HG02852 (cell line): ENCODE data around the gene LGR4.

Experiments used
- ATAC-seq: cut with Tn5 transposase; IDR thresholded peaks from one replicate; pipeline ENCODE4 v1.9.1; 2021; ENCODE audit warnings: mild to moderate bottlenecking, moderate library complexity; ENCODE audit not compliant: unreplicated experiment

The LGR4 gene

DNA sequence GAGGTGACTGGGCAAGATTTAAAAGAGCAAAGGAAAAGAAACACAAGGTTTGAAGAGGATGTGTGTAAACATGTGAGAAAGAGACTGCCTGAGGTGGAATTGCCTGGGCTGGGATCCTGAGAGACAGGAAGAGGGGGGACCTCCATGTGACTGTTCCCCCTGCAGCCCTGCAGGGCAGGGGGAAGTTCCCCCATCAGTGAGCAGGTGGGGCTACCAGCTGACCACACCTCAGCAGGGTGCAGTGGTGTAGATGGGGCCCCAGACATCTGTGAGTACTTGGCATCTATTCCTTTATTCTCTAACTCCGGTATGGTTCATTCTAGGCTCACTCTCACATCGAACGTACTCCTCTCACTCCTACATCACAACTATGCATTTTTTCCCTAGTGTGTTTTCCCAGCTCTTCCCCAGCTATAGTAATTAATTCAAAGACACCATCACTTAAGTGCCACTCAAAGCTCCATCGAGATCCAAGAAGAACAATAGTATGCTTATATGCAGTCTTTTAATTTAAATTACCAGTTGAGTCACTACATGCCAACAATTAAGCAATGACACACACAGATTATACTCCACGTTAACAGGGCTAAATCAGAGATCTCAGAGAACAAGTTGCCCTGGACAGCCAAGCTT lies 42.7 kb downstream of the LGR4 start:
- no peak for ATAC-seq

DNA sequence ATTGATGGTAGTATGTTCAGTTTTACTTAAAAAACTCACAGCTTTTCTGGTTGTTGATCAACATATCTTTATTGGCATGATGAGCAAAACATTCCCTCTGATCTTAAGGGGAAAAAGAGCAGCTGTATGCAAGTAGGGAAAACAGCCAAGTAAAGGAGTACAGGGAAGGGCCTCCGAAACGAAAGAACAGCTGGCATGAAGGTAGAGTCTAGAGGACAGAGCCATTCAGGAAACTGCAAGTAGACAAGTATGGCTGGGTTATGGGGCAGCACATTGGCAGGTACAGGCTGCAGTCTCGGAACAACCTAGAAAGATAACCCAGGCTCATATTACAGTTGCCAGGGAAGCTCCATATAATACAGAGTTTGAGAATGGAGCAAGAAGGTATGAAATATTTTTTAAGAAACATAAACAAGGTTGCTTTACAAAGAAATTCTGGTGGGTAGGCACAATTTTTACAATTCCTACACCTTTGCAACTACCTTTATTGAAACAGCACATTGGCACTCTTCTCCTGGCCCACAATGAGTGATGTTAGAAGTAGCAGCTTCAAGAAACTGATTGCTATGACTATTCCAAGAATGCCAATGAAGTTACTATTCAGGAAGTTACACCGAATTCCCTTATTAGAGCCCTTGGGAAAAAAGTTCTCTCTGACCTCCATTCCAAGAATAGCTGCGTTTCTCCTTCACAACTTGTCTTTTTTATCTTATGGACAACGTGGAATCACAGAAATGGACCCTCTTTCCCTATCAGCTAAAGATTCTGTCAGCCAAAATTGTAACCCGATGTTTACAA lies 45.2 kb downstream of the LGR4 start:
- ATAC-seq = no peak

DNA sequence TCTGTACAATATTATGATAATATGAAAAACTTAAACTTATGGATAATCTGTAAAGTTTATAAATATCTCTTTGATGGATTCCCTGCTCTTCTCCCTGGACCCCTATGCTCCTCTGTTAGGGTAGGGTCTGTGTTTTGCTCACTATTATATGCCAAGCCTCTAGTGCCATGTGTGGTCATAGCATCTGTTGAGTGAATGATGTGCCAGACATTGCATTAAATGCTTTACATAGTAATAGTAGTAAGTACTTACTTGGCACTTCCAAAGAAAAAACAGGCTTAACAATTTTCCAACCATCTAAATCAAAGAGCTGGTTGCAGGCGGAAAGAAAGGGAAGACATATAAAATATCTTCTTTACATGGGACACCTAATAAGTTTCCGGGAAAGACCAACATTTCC lies 46.8 kb downstream of the LGR4 start:
- no peak for ATAC-seq

DNA sequence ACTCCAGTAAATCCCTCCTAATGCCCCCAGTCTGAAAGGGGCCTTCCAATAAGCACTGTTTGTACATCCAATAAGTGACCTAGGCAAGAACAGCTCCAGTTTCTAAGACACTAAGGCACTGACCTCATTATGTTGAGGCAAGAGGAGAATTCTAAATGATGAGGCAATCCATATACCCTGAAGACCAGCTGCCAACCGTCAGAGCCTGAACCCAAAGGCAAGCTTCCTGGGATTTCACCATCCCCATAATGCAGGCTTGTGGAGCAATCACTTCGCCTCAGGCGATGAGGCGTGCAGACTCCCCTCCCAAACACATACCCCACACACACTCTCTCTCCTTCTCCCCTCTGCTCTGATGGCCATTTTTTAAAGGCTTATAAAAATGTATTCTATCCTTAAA lies 49.5 kb downstream of the LGR4 start:
- no peak for ATAC-seq

DNA sequence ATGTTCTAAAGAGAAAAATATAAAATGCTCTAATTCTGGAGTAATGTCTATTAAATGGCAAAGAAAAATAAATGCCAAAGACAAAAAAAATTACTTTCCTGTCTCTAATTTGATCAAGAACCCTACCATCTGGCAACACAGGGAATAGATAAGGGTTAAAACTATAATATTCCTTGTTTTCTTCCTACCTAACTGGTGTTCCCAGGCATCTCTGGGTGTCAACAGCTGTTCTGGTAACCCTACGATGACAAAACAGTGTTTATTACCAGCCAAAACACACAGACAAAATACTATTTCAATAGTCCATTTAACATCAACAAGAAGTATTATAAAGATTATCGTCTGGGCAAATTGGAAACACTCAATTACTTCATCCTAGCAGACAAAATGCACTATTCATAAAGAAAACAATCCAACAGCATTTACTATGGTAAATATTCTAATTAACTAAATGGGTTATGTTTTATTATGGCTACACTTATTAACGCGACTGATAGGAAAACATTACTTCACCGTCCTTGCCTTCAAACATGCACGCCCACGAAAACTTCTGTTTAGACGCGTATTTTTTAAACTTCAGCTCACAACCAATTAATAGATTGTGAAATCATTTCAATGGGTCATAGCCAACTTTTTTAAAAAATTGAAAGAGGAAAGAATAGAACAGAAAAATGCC lies 50.6 kb downstream of the LGR4 start:
- ATAC-seq = no peak

DNA sequence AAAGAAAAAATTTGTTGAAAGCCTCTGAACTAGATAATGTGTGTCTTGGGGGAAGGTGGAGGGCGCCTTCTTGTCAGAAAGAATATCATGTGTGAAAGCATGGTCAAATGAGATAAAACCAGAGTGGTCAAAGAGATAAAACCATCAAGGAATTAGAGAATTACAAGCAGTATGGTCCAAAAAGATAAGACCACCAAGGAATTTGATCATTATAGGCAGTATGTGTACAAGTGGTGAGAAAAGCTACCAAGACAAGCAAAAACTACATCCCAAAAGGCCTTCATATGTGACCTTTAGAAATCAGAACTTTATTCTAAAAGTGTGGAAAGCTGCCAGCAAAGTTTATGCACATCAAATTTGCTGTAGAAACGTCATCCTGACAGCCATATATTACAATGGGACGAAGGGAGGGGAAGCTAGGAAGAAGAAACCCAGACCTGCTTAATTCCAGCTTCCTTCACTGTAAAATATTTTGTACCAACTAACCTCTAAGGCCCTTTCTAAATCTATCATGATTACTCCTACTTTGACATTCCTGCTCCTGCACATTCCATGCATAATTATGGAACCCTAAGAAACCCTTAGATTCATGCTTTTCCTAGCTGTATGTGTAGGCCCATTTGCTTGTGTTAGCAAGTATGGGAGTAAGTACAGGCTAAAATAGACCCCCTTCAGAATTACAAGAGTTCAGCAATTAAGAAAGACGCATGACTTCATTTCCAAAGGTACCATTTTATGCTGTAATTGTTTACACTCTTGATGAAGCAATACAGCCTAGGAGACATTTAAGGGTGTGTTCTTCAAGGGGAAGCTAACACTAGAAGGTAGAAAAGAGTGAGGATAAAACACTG lies 51.6 kb downstream of the LGR4 start:
- no peak for ATAC-seq

DNA sequence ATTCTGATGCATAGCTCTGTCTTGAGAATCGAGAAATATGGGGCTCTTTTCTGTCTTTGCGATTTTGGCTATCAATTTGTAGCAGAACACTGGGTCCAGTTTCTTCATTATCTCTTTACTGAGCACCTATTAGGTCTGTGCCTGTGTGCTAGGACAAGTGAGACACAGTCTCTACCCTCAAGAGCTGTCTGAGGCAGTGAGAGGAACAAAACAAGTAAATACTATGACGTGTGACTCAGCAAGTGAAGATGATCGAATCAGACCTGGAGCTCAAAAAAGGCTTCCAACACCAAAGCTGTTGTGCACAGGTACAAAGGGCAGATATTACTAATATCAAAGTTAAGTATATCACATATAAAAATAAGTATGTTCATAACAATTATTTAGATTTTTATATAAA lies 52.4 kb downstream of the LGR4 start:
- no peak for ATAC-seq

DNA sequence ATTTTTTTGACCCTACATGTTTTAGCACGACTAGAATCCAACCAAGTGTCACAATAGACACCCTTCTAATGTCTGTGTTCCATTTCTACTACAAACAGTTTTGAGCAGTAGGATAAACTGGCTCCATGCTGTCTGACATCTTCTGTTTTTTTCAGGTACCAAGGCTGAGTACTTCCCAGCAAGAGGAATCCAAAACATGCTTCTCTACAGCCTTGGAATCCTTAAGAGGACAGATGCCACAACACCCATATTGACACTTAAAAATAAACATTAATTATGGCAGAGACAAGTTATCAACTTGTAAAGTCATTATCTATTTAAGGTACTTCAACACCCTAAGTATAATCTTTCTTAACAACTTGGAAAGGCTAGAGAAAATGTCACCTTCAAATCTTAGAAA lies 54.2 kb downstream of the LGR4 start:
- no peak for ATAC-seq

DNA sequence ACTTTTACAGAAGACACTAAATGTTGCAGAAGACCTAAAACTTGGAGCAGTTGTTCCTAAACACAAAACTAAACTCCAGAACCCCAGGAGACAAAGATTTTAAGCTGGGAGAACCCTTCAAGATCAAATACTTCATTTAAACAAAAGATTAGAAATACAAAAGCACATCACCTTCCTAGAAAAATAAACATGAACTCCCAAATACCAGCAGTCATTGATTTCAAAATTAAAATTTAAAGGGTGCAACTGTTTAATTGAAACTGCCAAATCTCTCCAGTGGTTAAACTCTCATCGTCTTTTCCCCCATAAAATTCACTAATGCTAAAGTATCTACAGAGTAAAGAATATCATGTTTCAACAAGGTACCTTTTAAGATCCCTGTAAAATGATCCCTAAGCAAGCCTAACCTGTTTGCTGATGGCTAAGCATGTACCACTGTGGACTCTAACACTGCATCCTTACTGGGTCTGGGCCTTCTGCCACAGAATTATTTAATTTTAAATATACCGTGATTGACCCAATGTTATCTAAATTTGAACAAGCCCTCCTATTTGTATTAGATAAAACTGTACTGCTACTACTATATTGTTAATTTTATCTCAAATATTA lies 55.9 kb downstream of the LGR4 start:
- no peak for ATAC-seq

DNA sequence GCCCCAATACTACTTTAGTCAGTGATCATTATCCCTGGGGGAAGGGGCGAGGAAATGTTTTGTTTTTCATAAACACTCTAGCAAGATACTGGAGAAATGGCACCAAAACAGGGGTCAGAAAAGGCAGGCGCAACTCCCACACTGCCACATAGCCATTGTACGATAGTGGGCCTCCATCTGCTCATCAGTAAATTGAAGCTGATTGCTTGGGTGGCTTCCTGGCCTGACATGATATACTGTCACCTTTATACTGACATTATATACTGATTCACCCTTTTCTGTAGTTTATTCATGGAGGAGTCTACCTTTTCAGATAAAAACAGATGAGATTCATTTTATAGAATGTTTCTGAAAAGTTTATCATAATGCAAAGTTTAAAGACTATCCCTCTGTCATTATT lies 57.9 kb downstream of the LGR4 start:
- no peak for ATAC-seq

DNA sequence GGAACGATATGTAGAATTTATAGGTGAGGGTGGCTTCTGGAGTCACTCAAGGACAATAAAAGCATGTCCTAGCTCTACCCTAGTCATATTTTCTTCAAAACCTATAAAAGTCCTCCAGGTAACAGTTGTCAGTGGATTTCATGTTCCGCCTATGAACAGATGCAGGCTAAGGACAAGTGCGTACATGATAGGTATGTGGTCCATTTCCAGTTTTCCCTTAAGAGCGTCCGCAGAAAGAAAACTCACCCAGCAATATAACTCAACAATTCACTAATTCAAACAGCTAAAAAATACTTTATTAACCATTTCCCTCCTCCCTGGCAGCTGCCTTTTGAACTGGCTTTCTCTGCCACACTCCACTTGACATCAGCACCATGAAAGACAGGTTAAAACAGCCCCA lies 59.4 kb downstream of the LGR4 start:
- ATAC-seq = no peak

DNA sequence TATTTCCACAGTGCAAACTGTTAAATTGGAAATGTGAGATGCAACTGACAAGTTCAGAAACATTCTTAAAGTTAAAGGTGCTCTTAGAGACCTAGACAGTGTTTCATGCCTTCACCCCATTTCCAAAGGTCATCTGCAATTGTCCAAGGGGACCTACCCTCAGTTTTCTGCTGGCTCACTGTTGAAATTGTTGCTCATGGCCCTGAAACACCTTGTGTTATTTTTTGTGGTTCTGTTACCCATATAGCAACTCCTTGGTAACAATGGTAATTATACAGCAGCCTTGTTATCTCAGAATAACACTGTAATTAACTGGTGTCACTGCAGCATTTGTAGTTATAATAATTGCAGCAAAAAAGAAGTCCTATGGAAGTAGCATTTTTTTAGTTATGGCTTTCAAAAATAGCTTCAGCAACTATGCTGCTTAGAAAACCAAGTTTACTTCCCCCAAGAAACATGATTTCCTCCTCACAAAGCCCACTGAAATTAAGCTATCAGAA lies 60.3 kb downstream of the LGR4 start:
- no peak for ATAC-seq

DNA sequence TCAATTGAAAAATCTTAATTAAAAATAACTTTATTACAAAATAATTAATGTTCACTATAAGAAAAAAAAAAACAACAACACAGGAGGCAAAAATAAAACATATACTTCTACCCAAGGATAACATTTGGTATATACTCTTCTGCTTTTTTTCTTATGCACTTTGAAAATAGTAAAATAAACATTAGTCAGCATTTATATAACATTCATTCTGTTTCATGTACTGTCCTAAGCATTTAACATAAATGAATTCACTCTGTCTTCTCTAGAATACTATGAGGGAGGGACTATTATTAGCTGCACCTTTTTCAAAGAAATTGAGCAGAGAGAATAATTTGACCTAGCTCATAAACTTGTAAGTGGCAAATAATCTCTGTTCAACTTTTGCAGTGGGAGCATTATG lies 61.3 kb downstream of the LGR4 start:
- no peak for ATAC-seq

DNA sequence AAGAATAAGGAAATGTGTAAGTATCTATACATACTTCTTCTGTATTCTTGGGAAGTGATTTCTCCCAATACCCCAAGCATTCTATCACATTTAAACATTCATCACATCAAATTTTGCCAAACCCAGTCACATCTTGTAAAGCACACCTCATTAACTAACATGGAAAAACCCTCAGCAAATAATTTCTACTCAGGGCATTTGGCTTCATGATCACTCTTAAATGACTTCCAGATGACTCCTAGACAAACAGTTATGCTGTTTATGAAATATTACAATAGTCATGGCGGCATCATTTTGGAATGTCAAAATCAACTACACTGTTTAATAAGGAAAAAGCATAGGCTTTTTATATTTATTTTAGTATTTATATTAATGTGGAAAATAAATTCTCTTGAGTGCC lies 62.3 kb downstream of the LGR4 start:
- ATAC-seq = no peak

DNA sequence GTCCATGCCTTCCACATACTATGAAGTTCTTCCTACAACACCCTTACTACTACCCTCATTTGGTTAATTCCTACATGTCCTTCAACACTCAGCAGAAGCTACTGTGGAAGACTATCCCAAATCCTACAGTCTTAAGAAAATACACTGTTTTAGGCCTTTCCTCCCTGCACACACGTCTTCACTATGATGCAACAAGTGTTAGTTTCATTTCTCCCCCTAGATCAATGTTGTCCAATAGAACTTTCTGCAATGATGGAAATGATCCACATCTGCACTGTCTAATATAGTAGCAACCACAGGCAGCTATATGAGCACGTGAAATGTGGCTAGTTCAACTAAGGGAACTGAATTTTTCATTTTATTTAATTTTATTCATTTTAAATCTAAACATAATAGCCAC lies 62.8 kb downstream of the LGR4 start:
- no peak for ATAC-seq

DNA sequence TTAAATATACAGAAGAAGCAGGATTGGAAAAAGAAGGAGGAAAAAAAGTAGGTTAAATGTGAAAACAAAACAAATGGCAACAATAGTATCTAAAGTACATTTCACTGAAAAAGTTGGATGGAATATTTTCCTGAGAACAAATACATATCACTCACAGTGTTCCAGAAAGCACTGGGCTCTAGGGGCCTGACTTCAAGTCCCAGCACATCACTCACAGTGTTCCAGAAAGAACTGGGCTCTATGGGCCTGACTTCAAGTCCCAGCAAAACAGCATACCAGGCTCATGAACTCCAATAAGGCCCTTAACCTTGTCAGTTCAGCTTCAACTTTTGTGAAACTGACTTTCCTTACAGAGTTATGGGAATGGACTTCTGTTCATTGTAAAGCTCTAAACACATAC lies 63.5 kb downstream of the LGR4 start:
- ATAC-seq = no peak

DNA sequence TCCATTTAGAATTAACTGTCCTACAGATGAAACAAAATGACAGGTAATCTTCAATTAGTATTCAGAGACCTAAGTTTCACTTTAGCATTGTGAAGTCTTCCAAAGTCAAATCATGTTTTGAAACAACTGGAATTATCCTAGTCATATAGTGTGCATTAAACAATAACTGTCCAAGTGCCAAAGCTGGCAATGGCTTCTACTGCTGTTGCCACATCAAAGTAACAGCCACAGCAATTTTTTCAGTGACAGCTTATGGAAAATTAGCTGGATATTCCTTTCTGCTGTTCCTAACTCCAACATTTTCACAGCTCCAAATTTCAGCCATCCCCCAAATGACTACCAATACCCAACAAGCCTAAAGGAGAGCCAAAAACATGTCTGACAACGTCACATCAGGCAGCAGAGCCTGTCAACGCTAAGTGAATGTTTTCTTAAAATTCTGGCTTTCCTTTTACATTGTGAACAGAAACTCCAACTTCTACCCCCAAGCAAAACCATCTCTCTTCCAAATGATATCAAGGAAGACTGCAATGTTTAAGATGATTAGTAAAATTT lies 64.3 kb downstream of the LGR4 start:
- ATAC-seq = no peak

DNA sequence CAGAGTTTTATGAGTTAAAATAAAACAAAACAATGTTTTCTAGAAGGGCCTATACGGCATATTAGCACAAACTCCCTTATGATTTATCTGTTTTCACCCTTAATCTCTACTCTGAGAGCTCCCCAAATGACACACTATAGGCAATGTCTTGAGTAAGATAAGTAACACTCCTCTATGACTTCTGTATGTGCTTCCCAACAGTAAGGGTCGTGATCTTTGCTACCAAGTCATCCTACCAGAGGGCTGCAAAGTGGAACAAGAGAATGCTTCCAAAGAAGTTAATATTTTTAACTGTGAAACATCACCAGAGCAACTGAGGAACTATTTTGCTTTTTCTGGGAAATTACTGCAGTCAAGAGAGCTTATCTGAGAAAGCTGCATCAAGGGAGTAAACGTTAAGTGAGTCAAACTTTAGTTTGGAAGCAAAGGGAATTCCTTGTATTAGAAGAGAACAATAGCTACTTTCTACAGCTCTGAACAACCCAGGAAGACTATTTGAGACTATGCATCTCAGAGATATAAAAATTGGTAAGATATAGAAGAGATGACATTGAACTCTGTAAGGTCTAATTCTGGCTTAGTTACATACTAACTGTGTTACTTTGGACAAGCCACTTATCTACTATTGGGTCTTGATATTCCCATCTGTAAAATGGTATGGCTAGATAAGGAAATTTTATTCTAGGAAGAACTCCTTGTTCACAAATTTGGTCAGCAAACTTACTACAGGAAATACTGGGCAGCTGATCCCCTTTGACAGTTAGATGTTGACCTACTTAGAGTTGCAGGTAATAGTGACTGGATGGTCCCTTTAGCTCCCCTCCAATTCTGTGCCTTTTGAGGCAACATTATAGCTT lies 65.9 kb downstream of the LGR4 start:
- ATAC-seq = no peak

DNA sequence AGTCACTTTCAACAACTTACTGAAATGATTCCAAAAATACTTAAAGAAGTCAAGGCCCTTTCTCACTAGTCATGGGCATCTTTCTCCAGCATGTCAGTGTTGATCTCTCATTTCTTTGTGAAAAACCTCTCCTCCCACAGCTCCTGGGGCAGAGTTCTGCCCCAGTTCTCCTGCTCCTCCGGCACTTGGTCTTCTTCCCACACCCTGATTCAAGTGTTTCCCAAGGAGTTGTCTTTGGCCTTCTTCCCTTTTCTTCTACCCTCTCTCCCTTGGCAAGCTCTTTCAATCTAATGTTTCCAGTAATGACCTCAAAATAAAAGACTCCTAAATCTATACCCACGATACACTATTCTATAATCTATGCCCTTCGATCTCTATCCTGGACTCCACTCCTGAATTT lies 67.5 kb downstream of the LGR4 start:
- no peak for ATAC-seq

DNA sequence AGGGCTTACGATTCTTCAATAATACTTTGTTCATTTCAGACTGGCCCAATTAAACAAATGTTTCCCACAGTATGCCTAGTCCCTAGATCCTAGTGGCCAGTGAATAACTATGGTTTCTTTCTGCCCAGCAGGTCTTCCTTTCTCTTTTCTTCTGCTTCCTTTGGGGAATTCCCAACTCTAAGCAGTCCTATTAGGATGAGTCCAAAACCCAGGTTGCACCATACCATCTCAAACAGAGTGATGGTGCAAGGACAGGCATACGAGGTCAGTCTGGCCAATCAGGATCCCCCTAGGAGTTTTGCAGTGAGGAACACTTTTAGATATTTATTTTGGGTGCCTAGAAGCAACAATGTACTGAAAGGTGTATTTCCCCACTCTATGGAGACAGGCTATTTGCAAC lies 68.2 kb downstream of the LGR4 start:
- no peak for ATAC-seq
